NCI-H524 (cell line): Measurements from ENCODE around the gene SLC36A3.
A peak's percentile ranks its signal among the peaks of the same experiment; 100 is the strongest.
"Not testable (repeated sequence)": the region's sequence is repeated elsewhere in the genome, so short reads cannot be mapped to it uniquely, and the experiment has no call there.

Experiments
- DNase-seq, 2 experiments: peaks; one replicate each; lab custom pipeline; 2025; lab: John Stamatoyannopoulos, UW

SLC36A3 gene

DNA sequence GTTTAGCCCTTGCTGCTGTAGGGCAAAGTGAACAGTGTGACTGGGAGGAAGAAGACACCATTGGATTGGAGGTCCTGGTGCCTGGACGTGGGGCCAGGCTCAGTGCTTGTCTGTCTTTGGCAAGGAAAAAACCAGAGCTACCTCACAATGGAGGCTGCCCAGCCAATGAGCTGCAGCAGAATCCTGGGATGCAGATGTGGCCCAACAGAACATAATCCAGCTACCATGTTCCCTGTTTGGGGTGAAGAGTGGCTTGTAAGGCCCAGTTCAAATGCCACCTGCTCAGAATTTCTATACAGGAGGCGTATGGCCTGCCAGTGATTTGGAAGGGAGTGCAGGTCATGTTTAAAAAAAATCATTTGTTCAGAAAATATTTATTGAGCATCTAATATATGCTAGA is at the start of gene SLC36A3:
Gene SLC36A3, minus strand, starts transcription at position 101 of the 400 bp plus-strand sequence. CDS start 412 bp downstream, outside the sequence.
- no peak for DNase-seq

GRCh38 chr5:151351671-151352070 is 48.1 kb upstream of the SLC36A3 start:
- DNase-seq = no peak

DNA sequence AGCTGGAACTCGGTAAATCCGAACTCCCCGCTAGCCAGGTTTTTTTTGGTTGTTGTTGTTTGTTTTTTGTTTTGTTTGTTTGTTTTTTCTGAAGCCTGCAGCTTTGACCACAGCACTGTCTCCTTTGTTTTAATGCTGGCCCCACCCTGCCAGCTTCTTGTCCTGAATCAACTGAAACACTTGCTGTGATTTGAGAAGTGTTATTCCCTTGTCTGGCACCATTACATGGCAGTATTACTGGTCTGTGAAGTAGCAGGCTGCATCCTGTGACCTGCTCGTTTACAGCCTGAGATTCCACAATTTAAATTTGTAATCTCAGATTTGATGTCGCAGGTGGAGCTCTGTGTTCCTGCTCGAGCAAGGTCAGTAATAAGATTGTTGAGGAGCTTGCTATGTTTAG is 45.2 kb upstream of the SLC36A3 start:
- no peak for DNase-seq

DNA sequence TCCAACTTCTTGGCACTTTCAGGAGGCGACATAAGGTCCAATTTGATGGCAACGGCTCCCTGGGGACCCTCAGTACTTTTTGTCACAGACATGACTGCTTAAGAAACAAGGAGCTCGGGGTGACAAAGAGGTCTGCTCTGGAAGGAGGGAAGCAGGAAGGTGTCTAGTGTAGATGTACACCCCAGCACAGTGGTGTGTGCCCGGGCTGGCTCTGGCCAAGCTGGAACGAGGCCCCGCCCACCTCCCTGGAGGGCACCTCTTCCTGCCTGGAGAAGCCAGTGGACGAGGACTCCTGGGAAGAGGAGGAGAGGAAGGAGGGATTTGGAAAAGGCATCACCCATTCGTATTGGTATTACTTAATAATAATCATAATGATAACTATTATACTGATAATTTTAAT is 43.8 kb upstream of the SLC36A3 start, which contains the start of gene SLC36A2:
Gene SLC36A2, minus strand, starts transcription at position 191 of the 400 bp plus-strand sequence. Its CDS starts 99 bp downstream, at position 92.
- no peak for DNase-seq

DNA sequence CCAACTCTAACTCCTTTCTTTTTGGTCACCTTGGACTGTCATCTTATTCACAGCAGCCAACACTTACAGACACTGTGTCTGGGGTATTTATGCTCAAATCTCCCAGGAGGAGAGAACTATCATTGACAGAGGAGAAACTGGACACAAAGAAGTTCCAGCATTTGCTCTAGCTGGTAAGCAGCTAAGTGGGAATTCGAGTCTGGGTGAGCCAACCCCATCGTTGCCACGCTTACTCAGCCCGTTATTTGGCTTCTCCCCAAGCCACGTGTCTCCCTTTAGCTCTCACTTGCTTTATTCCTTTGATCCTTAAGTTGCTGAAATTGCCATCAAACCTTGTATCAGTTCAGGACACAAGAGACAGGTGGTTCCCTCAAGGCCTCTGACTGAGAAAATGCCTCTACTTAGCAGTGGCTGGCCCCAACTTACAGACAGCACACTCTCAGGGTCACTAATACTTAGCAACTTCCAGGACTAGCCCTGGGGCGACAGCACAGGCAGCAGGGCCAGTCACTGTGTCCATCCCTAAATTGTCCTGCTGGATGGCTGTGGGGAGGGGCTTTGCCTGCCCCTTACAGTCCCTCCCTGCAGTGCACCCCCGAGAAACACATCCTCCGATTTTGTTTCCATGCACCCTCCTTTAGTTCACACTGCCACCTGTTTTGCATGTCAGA is 42.4 kb upstream of the SLC36A3 start:
- no peak for DNase-seq

- DNase-seq = no peak
These were observed 41.7 kb upstream of the SLC36A3 start for GRCh38 chr5:151345187-151345807.

DNA sequence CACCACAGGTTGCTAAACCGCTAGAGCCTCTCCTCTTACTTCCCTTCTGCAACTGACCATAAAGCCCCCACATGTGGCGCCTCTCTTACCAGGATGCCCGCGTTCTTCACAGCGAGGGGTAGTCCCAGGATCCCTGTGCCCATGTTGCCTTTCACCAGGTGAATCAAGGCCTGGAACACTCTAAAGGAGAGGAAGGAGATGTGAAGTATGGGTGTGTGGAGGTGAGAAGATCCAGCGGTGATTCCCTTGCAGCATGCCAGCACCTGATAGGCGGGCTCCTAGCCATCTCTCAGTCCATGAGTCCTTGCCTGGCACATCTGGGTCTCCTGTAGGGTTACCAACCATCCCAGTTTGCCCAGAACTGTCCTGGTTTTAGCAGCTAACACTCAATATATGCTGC is 40.5 kb upstream of the SLC36A3 start:
- no peak for DNase-seq

GRCh38 chr5:151340004-151340403 is 36.4 kb upstream of the SLC36A3 start:
- no peak for DNase-seq

DNA sequence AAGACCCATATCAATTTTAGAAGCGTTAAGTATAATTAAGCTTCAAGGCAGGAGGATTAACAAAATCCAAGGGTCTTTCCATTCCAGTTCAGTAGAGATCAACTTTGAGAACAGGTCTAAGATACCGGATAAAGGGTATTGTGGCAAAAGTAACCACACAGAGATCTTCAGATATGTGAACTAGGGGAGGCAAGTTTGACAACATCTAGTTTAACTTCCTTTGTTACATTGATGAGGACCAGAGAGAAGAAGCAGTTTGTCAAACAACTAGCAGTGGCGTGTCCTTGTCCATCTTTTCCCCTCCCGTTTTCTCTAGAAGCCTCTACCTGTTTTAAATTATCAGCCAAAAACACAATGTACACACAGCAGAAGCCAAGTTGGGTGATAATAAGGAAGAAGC is 35.2 kb upstream of the SLC36A3 start:
- no peak for DNase-seq

- no peak for DNase-seq
These were observed 29.3 kb upstream of the SLC36A3 start for GRCh38 chr5:151332857-151333256.

- no peak for DNase-seq
These were observed 25.2 kb upstream of the SLC36A3 start for GRCh38 chr5:151328734-151329133.

DNA sequence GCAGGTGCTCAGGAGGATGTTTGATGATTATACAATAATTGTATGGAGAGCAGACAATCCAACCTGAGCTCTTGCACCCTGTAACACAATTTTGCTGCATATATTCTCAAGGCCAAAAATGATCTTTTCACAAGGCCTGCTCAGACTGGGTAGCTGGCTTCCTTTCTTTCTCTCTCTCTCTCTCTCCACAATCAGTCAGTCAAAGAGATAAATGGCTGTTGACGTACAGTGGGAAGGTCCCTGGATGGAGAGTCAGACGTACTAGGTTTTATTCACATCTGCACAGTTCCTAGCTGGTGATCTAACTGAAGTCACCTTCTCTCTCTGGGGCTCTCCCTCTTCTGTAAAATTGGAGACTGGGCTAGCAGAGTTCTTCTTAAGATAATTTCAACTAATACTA is 24.0 kb upstream of the SLC36A3 start:
- no peak for DNase-seq

DNA sequence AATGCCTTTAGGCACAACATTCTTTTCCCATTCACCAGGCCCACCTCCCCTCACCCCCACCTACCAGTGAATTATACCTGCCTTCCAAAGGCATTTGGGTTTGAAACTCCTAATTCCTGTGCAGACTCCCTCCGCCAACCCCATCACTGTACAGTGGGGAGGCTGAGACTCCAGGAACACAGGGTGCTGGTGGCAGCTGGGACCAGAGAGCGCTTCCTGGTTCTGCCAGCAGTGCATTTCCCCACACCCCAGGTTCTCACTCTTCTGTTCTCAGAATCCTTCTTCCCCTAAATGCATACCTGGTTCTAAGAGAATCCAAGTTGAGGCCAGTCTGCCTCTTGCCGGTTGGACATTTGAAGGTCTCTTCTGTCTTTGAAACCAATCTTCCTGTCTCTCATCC is 22.7 kb upstream of the SLC36A3 start:
- no peak for DNase-seq

- no peak for DNase-seq
These were observed 16.9 kb upstream of the SLC36A3 start for GRCh38 chr5:151320481-151320880.

DNA sequence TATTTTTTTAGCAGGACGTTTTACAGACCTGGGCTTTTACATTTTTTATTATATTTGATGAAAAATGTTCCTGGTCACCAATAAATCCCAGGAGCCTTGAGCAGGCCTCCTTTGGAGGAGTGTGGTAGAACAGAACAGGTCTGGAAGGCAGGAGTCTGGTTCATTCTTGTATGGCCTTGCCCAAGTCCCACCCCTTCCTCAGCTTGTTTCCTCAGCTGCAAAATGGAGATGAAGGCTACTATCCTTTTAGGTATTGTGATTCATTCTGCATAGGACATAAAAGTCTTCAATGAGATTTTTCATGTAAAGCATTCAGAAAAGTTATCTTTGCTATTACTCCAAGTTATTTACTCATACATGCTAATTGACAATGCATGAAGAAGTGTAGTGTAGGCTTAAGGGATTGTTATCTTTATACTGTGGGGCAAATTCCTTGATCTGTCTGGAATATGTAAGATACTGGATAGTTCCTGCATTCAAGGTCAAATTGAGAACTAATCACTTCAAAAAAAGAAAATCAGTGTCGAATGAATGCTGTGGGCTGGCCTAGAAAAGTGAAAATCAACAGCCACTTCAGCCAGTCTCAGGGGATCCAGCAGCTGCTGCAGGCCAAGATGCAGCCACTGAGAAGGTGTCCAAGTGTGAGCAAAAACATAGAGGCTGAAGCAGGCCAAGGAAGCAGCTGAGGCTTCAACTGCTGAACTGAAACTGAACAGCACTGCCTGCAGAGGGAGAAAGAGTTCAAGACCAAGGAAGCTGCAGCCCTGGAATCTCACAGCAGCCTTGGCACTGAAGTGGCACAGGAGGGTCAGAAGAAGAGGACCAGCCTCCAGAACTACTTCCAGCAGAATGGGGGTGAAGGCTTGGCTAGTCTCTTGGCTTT is 15.5 kb upstream of the SLC36A3 start:
- peak; percentile 27 to 79 for DNase-seq

- DNase-seq = no peak
These were observed 14.3 kb upstream of the SLC36A3 start for GRCh38 chr5:151317871-151318270.

DNA sequence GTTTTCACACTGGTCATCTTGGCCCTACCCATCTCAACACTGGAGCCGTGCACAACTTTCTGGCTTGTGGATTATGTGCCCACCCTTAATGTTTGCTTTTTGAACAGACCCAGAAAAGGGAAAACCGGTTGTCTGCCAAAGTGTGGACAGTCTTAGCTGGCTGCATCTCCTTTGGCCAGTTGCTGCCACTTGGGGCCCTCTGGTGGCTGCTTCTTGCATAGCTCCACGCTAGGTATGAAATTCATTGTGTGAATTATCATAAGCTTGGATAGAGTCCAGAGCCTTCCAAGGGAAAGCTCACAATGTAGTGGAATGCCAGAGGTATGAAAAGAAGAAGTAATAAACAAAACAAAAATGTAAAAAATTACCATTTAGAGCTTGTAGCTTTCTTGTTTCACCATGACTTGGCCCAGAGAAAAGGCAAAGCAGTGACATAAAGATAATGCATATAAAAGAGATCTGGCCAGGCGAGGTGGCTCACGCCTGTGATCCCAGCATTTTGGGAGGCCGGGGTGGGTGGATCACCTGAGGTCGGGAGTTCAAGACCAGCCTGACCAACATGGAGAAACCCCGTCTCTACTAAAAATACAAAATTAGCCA is 12.5 kb upstream of the SLC36A3 start:
- peak; percentile 12 to 63 for DNase-seq

- DNase-seq = no peak
These were observed 9.8 kb upstream of the SLC36A3 start for GRCh38 chr5:151313357-151313756.

GRCh38 chr5:151312756-151313324 is 9.3 kb upstream of the SLC36A3 start:
- no peak for DNase-seq

- no peak for DNase-seq
These were observed 7.4 kb upstream of the SLC36A3 start for GRCh38 chr5:151310932-151311331.

- not testable (repeated sequence) for DNase-seq
These were observed 6.3 kb upstream of the SLC36A3 start for GRCh38 chr5:151309821-151310220.

- DNase-seq = not testable (repeated sequence)
These were observed 5.7 kb upstream of the SLC36A3 start for GRCh38 chr5:151309266-151309665.
